K562 (cell line): ENCODE measurements around the gene OR10G4. TPM values are rescaled to one million over a fixed set of nuclear protein-coding genes. Genes with fewer than 3 reads are reported as not detected.

Source experiments
- ATAC-seq: fragments of 200-7000 bp; cut with Tn5 transposase; 3 replicates; pipeline ENCODE4 v1.9.1; 2020; ENCODE audit warnings: moderate library complexity
- BruUV-seq: library from RNA; stranded (reverse); fragments of 400-500 nt; replicated peaks from 2 replicates; lab custom pipeline; 2021; lab: Mats Ljungman, UMichigan
- CTCF ChIA-PET: fragments of 300-600 bp; formaldehyde crosslinking; extraction: SDS; loops from one replicate; lab custom pipeline; 2021; ENCODE audit warnings: low intra/inter-chr PET ratio; lab: Yijun Ruan, JAX
- POLR2A ChIA-PET: fragments of 300-600, 350-650 bp; sonication (Branson Sonifier 250); formaldehyde crosslinking; extraction: SDS; loops from one replicate; lab custom pipeline; 2021; ENCODE audit warnings: antibody characterized with exemption, inconsistent platforms; lab: Yijun Ruan, JAX
- DNase-seq, 4 experiments: peaks; one replicate each; pipeline versions ENCODE4 v3.0.0 to v3.0.0-alpha.2; 2011 to 2018; ENCODE audit warnings: low spot score in 3 of 4, mixed read lengths in 3 of 4; ENCODE audit errors: extremely low read depth in 1 of 4
- FAIRE-seq: peaks from 2 replicates; lab custom pipeline; 2011; peaks lifted over from hg19 to GRCh38; lab: Jason Lieb, UNC
- H2AFZ ChIP-seq: 2 replicates; pipeline ENCODE4 v1.6.0; 2011; ENCODE audit warnings: low read depth, low read length, control low read depth, inconsistent platforms
- H3K27ac ChIP-seq: fragments of 200-600 bp; 3 replicates; pipeline ENCODE4 v1.8.0; 2011; ENCODE audit warnings: low read depth, mild to moderate bottlenecking, control low read depth, inconsistent platforms, low read length, moderate library complexity, mixed read lengths; ENCODE audit errors: extremely low read depth
- H3K27me3 ChIP-seq, 2 experiments: fragments of 300-600 bp in 1 of 2; 2 replicates in 1 of 2; 3 replicates in 1 of 2; pipeline versions ENCODE4 v1.6.0 to v1.8.0; 2011; ENCODE audit warnings: inconsistent platforms in 2 of 2, low read length in 2 of 2, mild to moderate bottlenecking in 1 of 2, mixed read lengths in 1 of 2, moderate library complexity in 1 of 2; ENCODE audit not compliant: control insufficient read depth in 2 of 2, insufficient read depth in 2 of 2
- H3K36me3 ChIP-seq: fragments of 300-600 bp; 3 replicates; pipeline ENCODE4 v1.8.0; 2011; ENCODE audit warnings: mild to moderate bottlenecking, low read length, inconsistent platforms; ENCODE audit not compliant: control insufficient read depth, insufficient read depth
- H3K4me1 ChIP-seq, 2 experiments: fragments of 200-600 bp in 1 of 2; replicated peaks in 1 of 2; 2 replicates in 1 of 2; 3 replicates in 1 of 2; pipeline versions ENCODE4 v1.5.1 to v1.8.0; 2011; ENCODE audit warnings: inconsistent platforms in 2 of 2, low read length in 2 of 2, mild to moderate bottlenecking in 1 of 2, mixed read lengths in 1 of 2, moderate library complexity in 1 of 2; ENCODE audit not compliant: control insufficient read depth in 2 of 2, insufficient read depth in 2 of 2
- H3K4me2 ChIP-seq: 2 replicates; pipeline ENCODE4 v1.6.1; 2011; ENCODE audit warnings: low read length, control low read depth, inconsistent platforms, mixed read lengths; ENCODE audit not compliant: insufficient read depth
- H3K4me3 ChIP-seq: fragments of 200-600 bp; sonication (generic), shearing (Covaris generic); 2 replicates; pipeline ENCODE4 v1.5.1; 2016; ENCODE audit warnings: control low read depth, inconsistent platforms
- H3K79me2 ChIP-seq: fragments of 200-600 bp; 3 replicates; pipeline ENCODE4 v1.8.0; 2011; ENCODE audit warnings: low read length, inconsistent platforms; ENCODE audit not compliant: control insufficient read depth, insufficient read depth
- H3K9ac ChIP-seq, 2 experiments: 2 replicates each; pipeline versions ENCODE4 v1.6.0 to v1.6.1; 2011; ENCODE audit warnings: low read depth in 2 of 2, low read length in 2 of 2, control low read depth in 1 of 2, inconsistent platforms in 1 of 2, mild to moderate bottlenecking in 1 of 2, mixed read lengths in 1 of 2; ENCODE audit not compliant: insufficient read depth in 1 of 2
- H3K9me1 ChIP-seq: one replicate; pipeline ENCODE4 v1.6.0; 2011; ENCODE audit warnings: inconsistent platforms, mild to moderate bottlenecking, low read length, moderate library complexity; ENCODE audit not compliant: control insufficient read depth, insufficient read depth
- H3K9me3 ChIP-seq: replicated peaks from 2 replicates; pipeline ENCODE4 v1.5.1; 2011; ENCODE audit warnings: low read depth, low read length, inconsistent platforms; ENCODE audit not compliant: control insufficient read depth, insufficient read depth
- H4K20me1 ChIP-seq: replicated peaks from 2 replicates; pipeline ENCODE4 v1.6.1; 2011; ENCODE audit warnings: low read length, inconsistent platforms, mixed read lengths; ENCODE audit not compliant: control insufficient read depth, insufficient read depth
- CBX3 ChIP-seq, 2 experiments: IDR thresholded peaks; 1 replicate in 1 of 2; 2 replicates in 1 of 2; pipeline ENCODE4 v1.6.1; 2012; ENCODE audit warnings: inconsistent platforms in 2 of 2, low read length in 2 of 2, borderline replicate concordance in 1 of 2, control low read depth in 1 of 2
- CHD1 ChIP-seq: fragments of 200-600 bp; sonication (generic); IDR thresholded peaks from one replicate; pipeline ENCODE4 v1.6.1; 2012; ENCODE audit warnings: mild to moderate bottlenecking, moderate library complexity, low read length, inconsistent platforms
- DMBX1 ChIP-seq: fragments of 250-450 bp; sonication (Bioruptor Pico); IDR thresholded peaks from 2 replicates; pipeline ENCODE4 v1.8.0; 2022; ENCODE audit warnings: inconsistent platforms, mild to moderate bottlenecking, moderate library complexity, borderline replicate concordance
- HDAC1 ChIP-seq, 2 experiments: fragments of 450-650 bp; IDR thresholded peaks; 2 replicates each; pipeline ENCODE4 v1.6.1; 2016 to 2017; ENCODE audit warnings: inconsistent platforms in 1 of 2, mild to moderate bottlenecking in 1 of 2, moderate library complexity in 1 of 2
- HOMEZ ChIP-seq: fragments of 250-450 bp; sonication (Bioruptor Pico); IDR thresholded peaks from 2 replicates; pipeline ENCODE4 v1.4.0; 2020; ENCODE audit warnings: mild to moderate bottlenecking, moderate library complexity
- KAT8 ChIP-seq: fragments of 450-650 bp; IDR thresholded peaks from 2 replicates; pipeline ENCODE4 v1.6.1; 2016; ENCODE audit warnings: low read depth, mild to moderate bottlenecking
- OTX1 ChIP-seq: fragments of 450-650 bp; formaldehyde crosslinking; IDR thresholded peaks from 2 replicates; pipeline ENCODE4 v1.4.0; 2022; ENCODE audit warnings: mild to moderate bottlenecking
- SMARCB1 ChIP-seq: IDR thresholded peaks from 2 replicates; pipeline ENCODE4 v1.6.1; 2011; ENCODE audit warnings: improper control_type of control experiment, low read depth; ENCODE audit not compliant: insufficient read length
- SPI1 ChIP-seq: IDR thresholded peaks from 2 replicates; pipeline ENCODE4 v1.6.1; 2011; ENCODE audit warnings: low read depth, low read length, control low read depth, borderline replicate concordance
- ZHX1 ChIP-seq: fragments of 150-350 bp; conservative IDR thresholded peaks from 2 replicates; pipeline ENCODE4 v1.6.1; 2014; ENCODE audit warnings: low read length
- ZNF184 ChIP-seq: sonication (generic); formaldehyde crosslinking; IDR thresholded peaks from 2 replicates; pipeline ENCODE4 v1.5.0; 2020; ENCODE audit warnings: missing genetic modification reagents
- ZNF24 ChIP-seq: fragments of 450-650 bp; IDR thresholded peaks from 2 replicates; pipeline ENCODE4 v1.6.1; 2016
- ZNF274 ChIP-seq: IDR thresholded peaks from 2 replicates; pipeline ENCODE4 v1.6.1; 2011; ENCODE audit warnings: low read depth, mild to moderate bottlenecking, low read length, moderate library complexity, borderline replicate concordance
- WGBS: fragments of 100-300 bp; shearing (Covaris generic); methylation state at CpG from one replicate; pipeline ENCODE4 v1.1.6; 2016; ENCODE audit warnings: low coverage, mixed read lengths; ENCODE audit not compliant: insufficient coverage; ENCODE audit errors: missing lambda C conversion rate; 5-methylcytosine and 5-hydroxymethylcytosine counted together
- in situ Hi-C: fragments of 300-500 bp; cut with MboI; formaldehyde crosslinking; loops from 4 replicates; pipeline ENCODE4 v1.15.0; 2018; ENCODE audit warnings: inconsistent platforms, mixed read lengths
- intact Hi-C: fragments of 100-400 bp; cut with micrococcal nuclease; formaldehyde crosslinking; loops from 2 replicates; pipeline ENCODE4 v1.14.2; 2022
- polyA plus RNA-seq, 8 experiments: library from polyadenylated mRNA; depleted of rRNA in 4 of 8; stranded (reverse) in 5 of 8; unstranded in 3 of 8; fragments of >200 nt; fragmentation: Nextera tagmentation in 2 of 8; fragmentation: Illumina TruSeq in 1 of 8; extraction: Ambion mirVana in 2 of 8; extraction: Trizol in 1 of 8; gene quantifications; 2 replicates each; pipeline versions ENCODE4 v1.2.1 to v1.2.3, GENCODE V29; 2011 to 2014; ENCODE audit warnings: inconsistent platforms in 1 of 8, missing spikeins in 1 of 8
- total RNA-seq, 7 experiments: library from RNA; depleted of rRNA in 6 of 7; stranded (reverse); fragments of >200 nt in 6 of 7; fragmentation: Illumina TruSeq in 2 of 7; extraction: Trizol in 2 of 7; gene quantifications; 2 replicates each; pipeline versions ENCODE4 v1.2.1 to v1.2.3, GENCODE V29; 2011 to 2021; ENCODE audit warnings: low replicate concordance in 1 of 7

Gene OR10G4
- total and polyA plus RNA-seq, 9 of the 15 experiments (the other 6 are each of a cell fraction or from before 2014, with no cell fraction given) = not detected

GRCh38 chr11:124039557-124039956 lies 26.8 kb downstream of the OR10G4 start:
- TF ChIP-seq DMBX1 (no peak), ZNF184 (CRISPR knock-in tag) (no peak), CHD1 (no peak), KAT8 (no peak), HDAC1 (IDR thresholded peaks at IDR 0.05) (no peak), ZNF24 (no peak), SPI1 (no peak), HOMEZ (CRISPR knock-in tag) (no peak), ZNF274 (no peak), OTX1 (CRISPR knock-in tag) (no peak), ZHX1 (no peak), CBX3 (IDR thresholded peaks at IDR 0.05; ENCODE audit: borderline replicate concordance in 1 of 2, low read length in 2 of 2) (no peak), SMARCB1 (no peak)
- FAIRE-seq (no peak), ATAC-seq (no peak), DNase-seq (no peak)
- intact Hi-C loops = no loop called here
- ChIA-PET POLR2A (no interaction called here), CTCF (no interaction called here)
- H3K9ac ChIP-seq = no peak overlapping the region
- H3K27me3 ChIP-seq = 0 out of 5 replicates have a peak, but pooled peaks cover 0 to 2% of the 10 kb centered on the region in 2 experiments
- H3K4me3 ChIP-seq = no peak overlapping the region
- H4K20me1 ChIP-seq = no peaks in the 10 kb centered on the region
- BruUV-seq = no TSS peak
- no peaks in the 10 kb centered on the region for H3K79me2 ChIP-seq
- H3K27ac ChIP-seq = no peak overlapping the region
- in situ Hi-C loops = no loop called here
- no peak overlapping the region for H2AFZ ChIP-seq
- no peaks in the 10 kb centered on the region for H3K4me1 ChIP-seq
- no peaks in the 10 kb centered on the region for H3K36me3 ChIP-seq
- 2% methylated on average over 9 of the region's 9 CpGs for WGBS
- no peaks in the 10 kb centered on the region for H3K9me1 ChIP-seq
- H3K4me2 ChIP-seq = no peak overlapping the region
- H3K9me3 ChIP-seq = no peaks in the 10 kb centered on the region
